Measurements from ENCODE around the gene RAB6D.
"Not testable (repeated sequence)": the region's sequence is repeated elsewhere in the genome, so short reads cannot be mapped to it uniquely, and the experiment has no call there.

RAB6D gene

DNA sequence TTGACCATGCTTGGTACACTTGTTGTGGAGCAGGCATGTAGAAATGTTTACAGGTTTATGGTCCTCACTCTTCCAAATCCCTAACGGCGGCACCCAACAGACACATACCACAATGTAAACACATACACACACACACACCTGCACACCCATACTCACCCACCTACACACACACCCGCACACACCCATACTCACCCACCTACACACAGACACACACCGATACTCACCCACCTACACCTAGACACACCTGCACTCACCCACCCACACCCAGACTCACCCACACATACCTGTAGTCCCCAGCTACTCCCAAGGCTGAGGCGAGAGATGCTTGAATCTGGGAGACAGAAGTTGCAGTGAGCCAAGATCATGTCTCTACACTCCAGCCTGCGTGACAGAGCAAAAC lies 1.5 kb upstream of the RAB6D start:
- no peak for DNase-seq

DNA sequence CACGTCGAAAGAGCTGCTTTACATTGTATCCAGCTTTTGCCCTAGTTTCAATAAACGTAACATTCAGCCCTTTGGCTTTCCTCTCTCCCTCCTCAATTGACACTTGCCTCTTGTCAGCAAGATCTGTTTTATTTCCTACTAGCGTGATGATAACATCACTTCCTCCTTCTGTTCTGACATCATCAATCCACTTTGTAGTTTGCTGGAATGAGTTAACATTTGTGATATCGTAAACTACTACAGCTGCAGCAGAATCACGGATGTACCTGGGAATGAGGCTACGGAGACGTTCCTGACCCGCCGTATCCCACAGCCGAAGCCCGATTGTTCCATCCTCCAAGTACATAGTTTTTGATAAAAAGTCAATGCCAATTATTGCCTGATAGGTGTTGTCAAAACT lies 755 bp downstream of the RAB6D start:
- DNase-seq, result not testable (repeated sequence)

GRCh38 chr2:131361773-131362172 lies 2.2 kb downstream of the RAB6D start:
- not testable (repeated sequence) for DNase-seq

DNA sequence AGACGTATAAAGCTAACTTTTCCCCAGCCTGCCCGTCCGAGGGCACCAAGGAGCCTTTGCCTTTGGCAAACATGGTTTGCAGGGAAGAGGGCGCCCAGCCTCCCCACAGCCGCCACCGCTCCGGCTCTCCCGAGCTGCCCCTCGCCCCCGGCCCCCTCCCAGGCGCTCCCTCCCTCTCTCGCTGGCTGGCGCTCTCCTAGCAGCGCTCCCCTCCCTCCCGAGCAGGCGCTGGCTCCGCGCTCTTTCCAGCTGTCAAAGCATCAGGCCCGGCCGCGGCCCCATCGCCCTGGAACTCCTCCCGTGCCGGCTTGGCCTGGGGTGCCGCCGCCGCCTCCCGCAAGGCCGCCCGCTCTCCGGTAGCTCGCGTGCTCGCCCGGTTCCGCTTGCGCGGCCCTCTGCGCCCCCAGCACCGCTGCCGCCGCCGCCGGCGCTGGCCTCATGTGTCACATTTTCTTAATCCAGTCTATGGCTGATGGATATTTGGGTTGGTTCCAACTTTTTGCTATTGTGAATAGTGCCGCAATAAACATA lies 10.7 kb downstream of the RAB6D start:
- DNase-seq, result not testable (repeated sequence)

- no peak for DNase-seq
Observed at GRCh38 chr2:131349021-131349420, 14.9 kb downstream of the RAB6D start.

DNA sequence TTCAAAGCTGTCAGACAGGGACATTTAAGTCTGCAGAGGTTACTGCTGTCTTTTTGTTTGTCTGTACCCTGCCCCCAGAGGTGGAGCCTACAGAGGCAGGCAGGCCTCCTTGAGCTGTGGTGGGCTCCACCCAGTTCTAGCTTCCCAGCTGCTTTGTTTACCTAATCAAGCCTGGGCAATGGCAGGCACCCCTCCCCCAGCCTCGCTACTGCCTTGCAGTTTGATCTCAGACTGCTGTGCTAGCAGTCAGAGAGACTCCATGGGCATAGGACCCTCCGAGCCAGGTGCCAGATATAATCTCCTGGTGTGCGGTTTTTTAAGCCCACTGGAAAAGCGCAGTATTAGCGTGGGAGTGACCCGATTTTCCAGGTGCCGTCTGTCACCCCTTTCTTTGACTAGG lies 16.9 kb downstream of the RAB6D start:
- DNase-seq, result not testable (repeated sequence)

DNA sequence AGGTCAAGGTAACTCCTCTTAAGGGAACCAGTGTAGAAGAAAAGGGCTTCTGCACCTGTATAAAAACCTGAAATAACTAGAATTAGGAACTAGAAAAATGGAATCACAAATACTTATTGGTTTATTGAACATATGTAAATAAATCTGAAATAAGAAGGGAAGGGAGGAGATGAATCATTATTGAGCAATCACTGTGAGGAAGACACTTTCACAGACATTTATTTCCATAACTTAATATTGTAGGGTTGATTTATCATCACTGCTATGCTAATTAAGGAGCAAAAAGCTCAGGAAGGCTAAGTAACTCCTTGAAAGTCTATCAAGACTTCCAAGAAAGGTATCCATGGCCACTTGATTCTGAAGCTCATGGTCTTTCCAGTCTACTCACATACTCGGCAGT lies 24.7 kb downstream of the RAB6D start:
- not testable (repeated sequence) for DNase-seq

DNA sequence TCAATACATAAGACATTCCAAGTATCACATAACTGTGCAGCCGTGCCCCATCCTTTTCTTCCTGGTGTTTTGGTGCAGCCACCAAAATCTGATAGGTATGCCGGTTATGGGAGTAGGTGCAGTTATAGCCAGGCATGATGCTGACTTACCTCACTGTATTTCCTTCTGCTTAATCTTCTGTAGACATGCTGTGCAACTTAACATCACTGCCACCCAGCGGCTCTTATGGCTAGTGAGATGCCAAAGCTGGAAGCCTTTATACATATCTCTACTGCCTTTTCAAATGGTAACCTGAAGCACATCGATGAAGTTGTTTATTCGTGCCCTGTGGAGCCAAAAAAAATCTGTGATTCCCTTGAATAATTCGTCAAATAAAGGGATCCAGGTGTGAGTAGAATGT lies 28.6 kb downstream of the RAB6D start:
- peak; percentile 3 for DNase-seq

GRCh38 chr2:131332709-131333108 lies 31.3 kb downstream of the RAB6D start:
- DNase-seq, result not testable (repeated sequence)

- DNase-seq, result not testable (repeated sequence)
Observed at GRCh38 chr2:131331000-131331399, 33.0 kb downstream of the RAB6D start.

GRCh38 chr2:131322209-131322608 lies 41.8 kb downstream of the RAB6D start:
- no peak for DNase-seq

DNA sequence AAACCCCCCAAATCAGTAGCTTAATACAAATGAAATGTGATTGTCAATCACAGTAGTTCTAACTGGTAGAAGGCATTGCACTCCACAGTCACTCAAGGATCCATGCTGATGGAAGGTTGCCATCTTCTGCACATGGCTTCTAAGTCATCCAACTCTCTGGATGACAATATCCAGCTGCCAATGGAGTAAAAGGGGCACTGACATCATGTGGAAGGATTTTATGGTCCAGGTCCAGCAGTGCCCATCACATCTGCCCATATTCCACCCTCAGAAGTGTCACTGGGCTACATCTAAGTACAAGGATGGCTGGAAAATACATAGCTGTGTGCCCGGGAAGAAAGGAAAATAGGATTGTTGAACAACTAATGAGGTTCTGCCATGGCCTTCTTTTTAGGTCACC lies 42.6 kb downstream of the RAB6D start:
- DNase-seq, result not testable (repeated sequence)

GRCh38 chr2:131311001-131311400 lies 53.0 kb downstream of the RAB6D start:
- DNase-seq, result not testable (repeated sequence)
